GOT3 (cell line): ENCODE data around the gene CUL9.
"Not testable (repeated sequence)": the region's sequence is repeated elsewhere in the genome, so short reads cannot be mapped to it uniquely, and the experiment has no call there.

Source experiments
- DNase-seq: peaks from one replicate; lab custom pipeline; 2025; ENCODE audit warnings: mixed read lengths; lab: John Stamatoyannopoulos, UW

CUL9 gene

DNA sequence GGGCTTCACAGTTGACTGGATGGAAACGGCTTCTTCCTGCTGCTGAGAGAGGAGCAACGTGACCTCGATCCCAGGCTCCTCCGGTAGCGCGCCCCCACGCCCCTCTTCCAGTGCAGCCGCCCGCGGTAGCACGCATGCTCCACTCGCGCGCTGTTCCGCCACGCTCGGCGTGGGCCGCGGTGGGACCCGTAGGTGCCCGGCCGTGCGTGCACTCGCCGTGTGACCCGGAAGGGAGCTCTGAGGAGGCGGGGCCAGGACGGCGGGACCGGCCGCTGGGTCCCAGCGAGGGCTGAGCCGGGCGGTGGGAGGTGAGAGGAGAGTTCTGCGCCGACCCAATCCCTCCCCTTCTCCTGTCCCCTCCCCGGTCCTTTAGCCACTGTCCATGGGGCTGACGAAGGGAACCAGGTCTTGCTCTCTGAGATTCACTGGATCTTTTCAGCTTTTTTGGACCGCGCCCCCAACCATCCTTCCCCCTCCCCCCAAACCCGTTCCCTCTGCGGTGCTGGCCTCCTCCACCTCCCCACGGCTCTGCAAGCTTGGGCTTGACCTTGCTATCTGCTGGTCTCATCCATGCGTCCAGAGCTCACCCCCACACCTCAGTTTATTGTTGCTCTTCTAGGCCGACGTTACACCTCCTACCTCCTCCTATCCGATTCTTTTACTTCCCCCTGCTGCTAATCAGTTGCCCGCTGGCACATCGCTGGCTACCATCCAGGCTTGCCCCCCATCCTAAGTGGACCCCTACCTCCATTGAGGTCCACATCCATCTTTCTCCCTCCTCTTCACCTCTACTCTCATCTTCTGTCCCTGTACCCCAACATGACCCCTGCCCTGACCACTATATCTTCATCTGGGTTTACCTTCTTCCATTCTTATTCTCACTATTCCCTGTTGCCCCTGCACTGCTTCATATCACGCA lies at the start of gene CUL9:
Gene CUL9 (plus strand): TSS at position 255 of the 919 bp plus-strand sequence. CDS start 2,115 bp downstream, outside the sequence.
- DNase-seq = no peak

DNA sequence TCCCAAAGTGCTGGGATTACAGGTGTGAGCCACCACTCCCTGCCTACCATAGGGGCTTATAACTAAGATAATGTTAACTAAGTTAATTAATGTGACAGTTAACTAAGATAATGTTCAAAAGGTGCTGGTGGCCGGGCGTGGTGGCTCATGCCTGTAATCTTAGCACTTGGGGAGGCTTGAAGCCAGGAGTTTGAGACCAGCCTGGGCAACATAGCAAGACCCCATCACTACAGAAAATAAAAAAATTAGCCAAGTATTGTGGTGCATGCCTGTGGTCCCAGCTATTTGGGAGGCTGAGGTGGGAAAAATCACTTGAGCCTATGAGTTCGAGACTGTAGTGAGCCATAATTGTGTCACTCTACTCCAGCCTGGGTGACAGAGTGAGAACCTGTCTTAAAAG lies 43.7 kb upstream of the CUL9 start:
- DNase-seq = no peak

DNA sequence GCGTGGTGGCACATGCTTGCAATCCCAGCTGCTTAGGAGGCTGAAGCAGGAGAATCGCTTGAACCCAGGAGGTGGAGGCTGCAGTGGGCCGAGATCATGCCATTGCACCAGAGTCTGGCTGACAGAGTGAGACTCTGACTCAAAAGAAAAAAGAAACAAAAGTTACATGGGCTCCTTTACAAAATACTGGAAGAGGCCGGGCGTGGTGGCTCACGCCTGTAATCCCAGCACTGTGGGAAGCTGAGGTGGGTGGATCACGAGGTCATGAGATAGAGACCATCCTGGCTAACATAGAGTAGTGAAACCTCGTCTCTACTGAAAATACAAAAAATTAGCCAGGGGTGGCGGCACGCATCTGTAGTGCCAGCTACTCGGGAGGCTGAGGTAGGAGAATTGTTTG lies 42.0 kb upstream of the CUL9 start:
- DNase-seq = not testable (repeated sequence)

DNA sequence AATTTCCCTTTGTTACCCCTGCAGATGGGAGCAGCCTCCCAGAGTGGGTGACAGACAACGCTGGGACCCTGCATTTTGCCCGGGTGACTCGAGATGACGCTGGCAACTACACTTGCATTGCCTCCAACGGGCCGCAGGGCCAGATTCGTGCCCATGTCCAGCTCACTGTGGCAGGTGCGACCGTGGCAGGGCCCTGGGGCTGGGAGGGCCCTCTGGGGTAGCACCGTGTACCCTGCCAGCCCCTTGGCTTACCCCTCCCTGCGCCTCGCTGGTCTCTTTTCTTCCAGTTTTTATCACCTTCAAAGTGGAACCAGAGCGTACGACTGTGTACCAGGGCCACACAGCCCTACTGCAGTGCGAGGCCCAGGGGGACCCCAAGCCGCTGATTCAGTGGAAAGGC lies 40.4 kb upstream of the CUL9 start:
- no peak for DNase-seq

DNA sequence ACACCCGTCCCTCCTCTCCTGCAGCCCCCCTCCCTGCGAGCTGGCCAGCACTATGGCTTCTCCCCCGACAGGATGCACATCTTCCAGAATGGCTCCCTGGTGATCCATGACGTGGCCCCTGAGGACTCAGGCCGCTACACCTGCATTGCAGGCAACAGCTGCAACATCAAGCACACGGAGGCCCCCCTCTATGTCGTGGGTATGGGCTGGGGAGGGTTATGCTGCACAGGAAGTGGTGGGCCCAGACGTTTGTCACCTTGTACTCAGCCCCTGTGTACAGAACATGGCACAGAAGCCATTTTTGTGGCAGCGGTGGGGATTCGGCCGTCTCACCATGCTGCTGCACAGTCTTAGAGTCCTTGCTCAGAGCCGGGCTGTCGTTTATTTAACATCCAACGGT lies 39.9 kb upstream of the CUL9 start:
- no peak for DNase-seq

DNA sequence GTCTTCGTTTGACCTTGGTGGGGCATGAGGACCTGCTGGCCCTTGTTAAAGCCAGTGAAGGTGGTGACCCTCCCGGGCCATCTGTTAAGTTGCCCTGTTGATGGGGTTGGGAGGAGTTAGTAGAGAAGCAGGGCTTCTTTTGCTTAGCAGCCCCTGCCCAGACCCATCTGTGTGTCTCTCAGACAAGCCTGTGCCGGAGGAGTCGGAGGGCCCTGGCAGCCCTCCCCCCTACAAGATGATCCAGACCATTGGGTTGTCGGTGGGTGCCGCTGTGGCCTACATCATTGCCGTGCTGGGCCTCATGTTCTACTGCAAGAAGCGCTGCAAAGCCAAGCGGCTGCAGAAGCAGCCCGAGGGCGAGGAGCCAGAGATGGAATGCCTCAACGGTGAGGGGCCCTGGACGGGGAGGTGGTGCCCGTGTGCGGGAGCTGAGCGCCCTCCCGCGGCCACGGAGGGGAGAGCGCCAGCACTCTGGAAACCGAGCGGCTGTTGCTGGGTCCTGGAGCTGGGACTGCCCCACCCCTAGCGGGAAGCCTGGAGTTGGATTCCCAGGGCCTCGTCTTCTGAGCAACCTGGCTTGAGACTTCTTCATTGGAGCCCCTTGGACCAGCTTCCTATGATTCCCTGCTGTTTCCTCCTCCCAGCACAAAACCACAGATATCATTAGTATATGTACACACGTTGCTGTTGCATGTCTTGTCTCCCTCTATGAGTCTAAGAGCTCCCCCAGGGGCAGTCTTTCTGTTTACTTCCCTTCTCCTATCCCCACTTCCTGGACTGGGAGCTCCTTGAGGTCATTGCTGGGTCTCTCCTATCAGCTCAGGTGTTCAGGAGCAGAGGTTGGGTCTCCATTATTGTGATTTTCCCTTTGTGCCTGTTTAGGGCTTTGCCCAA lies 38.5 kb upstream of the CUL9 start:
- DNase-seq = peak; percentile 76

DNA sequence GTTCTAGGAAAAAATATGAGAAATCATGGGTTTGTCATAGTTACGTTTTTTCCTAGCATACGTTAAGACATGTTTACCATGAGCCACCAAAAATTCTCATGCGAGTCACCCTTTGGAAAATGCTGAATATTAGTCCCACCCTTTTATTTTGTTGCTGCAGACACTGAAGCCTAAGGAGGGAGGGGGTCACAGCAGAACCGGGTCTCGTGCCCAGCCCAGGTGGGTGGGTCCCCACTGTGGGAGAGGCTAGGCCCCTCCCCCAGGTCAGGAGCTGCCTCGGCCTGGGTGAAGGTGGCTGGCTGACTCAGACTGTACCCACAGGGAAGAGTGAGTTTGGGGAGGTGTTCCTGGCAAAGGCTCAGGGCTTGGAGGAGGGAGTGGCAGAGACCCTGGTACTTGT lies 37.1 kb upstream of the CUL9 start:
- no peak for DNase-seq

DNA sequence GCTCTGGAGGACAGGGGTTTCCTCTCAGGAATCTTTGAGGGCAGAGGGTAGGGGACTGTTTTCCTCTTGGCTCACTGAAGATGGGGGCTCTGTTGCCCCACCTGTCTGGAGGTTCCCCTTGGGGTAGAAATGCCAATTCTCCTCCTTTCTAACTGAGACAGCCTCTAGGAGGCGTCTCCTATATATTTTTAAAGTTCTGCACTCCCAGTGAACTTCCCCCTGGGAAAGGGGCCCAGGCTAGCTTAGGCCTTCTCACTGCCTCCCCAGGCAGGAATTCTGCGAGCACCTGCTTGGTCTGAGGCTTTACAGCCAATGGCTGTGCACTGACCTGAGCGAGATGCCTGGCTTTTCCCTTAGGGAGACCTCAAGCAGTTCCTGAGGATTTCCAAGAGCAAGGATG lies 35.7 kb upstream of the CUL9 start:
- DNase-seq = no peak

DNA sequence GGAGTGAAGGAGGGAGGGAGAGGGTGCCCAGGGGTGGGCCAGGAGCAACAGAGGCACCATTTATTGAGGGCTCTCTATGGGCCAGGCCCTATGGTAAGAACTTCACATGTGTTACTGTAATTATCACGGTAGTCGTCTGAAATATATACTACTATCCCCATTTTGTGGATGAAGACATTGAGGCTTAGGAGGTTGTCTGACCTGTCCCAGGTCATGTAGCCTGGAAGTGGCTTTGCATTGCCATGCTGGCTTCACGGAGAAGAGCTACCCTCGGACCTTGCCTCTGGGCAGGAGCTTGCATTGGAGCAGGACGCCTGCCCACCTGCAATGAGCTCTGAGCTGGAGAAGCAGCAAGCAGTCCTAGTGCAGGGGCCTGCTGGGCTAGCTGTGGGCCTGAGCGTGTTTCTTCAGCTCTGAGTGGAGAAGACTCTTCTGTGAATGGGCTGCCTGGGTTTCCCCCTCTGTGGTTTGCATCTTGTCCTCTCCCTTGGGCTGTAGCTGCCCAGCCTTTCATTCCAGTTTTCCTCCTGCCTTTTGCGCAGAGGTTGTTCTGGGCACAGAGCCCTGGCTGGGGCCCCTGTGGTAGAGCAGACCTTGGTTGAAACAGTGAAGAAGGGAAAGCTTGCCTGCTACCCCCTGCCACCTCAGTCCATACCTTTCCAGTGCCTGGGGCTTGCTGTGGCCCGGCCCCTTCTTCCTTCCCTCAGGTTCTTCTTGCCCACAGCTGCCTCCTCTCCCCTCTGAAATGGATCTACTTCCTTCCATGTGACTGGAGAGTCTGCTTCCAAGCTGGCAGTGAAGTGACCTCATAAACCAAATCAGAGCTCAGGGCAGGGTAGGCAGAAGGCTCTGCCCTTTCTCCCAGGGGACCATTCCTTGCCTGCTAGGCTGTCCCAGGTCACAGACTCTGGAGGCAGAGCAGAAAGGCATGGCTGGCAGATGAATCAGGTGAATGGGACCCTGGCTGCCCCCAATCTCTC lies 35.0 kb upstream of the CUL9 start:
- no peak for DNase-seq

DNA sequence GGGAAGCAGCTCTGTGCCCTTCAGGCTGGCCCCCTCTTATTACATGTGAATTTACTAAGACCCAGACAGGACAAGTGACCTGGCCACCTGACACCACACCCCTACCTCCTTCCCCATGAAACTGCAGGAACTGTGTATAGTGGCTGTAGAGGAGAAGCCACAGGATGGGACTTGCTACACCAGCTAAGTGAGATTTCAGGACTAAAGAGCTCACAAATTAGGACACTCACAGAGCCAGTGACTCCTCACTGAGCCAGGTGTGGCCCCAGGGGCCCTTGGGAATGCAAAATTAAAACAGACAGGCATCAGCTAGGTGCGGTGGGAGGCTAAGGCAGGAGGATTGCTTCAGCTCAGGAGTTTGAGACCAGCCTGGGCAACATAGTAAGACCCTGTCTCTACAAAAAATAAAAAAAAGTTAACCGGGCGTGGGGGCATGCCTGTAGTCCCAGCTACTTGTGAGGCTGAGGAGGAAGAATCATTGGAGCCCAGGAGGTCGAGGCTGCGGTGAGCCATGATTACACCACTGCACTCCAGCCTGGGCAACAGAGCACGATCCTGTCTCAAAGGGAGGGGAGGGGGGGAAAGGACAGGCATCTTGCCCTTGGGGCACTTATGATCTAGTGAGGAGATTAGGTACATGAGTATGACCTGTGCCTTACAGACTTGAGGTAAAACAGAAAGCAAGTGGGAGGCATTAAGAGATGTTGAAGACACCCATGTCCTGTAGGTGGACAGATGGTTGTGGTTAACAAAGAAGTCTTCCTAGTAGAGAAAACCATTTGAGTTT lies 34.1 kb upstream of the CUL9 start:
- no peak for DNase-seq

DNA sequence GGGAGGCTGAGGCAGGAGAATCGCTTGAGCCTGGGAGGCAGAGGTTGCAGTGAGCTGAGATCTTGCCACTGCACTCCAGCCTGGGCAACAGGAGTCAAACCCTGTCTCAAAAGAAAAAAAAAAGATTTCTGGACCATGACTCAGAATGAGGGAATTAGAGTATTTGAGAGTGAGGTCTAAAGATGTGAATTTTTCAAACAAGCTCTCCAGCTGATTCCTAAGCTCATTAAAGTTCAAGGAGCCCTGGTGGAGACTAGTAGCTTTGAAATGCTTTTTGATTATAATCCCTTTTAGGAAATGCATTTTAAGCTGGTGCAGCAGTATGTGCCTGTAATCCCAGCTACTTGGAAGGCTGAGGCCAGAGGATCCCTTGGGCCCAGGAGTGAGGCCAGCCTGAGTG lies 32.7 kb upstream of the CUL9 start:
- no peak for DNase-seq

DNA sequence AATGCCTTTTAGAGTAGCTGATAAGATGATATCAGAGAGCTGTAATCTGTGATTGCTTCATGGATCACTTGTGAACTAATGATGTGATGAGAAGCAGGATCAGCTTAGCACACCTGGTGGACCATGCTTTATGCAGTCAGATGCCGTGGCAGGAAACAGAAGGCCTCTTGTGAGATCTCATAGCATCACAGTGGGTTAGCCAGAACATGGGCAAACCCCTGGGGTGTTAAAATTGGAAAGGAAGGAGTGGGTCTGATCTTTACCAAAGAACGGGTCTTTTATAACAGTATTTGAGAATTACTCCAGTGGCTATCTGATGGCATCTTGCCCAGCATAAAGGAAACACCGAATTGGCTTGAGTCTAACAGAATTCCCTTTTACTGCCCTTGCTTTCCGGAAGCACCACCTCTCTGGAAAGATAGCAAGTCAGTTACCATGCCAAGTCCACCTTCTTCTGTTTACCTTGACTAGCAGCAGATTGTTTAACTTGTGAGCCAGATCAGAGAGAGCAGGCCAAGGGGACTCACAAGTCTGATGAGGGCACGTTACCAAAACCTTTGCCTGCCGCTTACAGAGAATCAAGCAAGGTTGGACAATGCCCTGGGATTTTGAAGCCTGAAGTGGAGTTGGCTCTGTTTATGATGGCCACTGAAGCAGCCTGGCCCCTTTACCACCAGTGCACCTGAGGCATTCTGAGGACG lies 31.8 kb upstream of the CUL9 start:
- no peak for DNase-seq

DNA sequence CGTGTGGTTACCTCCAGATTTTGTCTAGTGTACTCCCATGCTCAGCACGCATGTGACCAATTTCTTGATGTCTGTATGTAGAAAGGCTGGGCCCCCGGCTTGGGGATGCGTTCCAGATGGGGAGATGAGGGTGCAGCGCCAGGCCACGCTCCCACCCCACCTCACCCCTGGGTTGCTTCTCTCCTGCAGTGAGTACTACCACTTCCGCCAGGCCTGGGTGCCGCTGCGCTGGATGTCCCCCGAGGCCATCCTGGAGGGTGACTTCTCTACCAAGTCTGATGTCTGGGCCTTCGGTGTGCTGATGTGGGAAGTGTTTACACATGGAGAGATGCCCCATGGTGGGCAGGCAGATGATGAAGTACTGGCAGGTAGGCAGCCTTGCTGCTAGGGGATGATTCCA lies 22.4 kb upstream of the CUL9 start:
- DNase-seq = no peak

DNA sequence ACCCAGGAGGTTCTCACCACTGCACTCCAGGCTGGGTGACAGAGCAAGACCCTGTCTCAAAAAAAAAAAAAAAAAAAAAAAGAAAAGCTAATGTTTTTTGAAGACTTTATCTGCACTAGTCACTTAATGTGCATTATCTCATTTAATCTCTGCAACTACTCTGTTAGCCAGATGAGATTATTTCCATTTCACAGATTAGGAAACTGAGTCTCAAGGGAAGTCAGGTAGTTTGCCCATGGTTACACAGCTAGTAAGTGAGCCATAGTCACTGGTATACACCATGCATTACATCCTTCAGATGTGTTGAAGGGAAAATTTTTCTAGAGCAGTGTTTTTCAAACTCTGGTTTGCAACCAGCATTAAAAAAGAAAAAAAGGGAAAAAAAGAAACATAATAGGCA lies 18.1 kb upstream of the CUL9 start:
- DNase-seq = no peak

DNA sequence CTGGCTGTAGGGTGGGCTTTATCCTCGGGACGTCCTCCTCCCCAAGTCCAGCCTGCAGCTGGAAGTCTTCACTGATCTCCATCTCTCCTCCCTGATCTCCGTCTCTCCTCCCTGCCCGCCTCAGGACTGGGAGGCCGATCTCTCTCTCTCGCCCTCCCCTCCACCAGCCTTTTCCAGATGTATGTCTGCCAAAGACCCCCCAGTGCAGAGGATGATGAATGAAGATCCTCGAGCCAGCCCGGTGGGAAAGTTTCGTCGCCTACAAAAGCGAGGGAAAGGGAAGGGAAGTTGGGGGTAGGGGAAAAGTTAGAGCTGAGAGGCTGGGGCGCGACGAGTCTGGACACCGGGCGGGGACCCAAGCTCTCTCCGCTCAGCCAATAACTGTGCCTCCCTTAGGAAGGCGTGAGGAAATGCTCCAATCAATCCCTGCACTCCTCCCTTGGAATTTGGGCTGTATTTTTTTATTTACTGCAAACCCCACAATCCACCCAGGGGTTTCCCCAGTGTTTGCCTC lies 11.5 kb upstream of the CUL9 start:
- DNase-seq = no peak

DNA sequence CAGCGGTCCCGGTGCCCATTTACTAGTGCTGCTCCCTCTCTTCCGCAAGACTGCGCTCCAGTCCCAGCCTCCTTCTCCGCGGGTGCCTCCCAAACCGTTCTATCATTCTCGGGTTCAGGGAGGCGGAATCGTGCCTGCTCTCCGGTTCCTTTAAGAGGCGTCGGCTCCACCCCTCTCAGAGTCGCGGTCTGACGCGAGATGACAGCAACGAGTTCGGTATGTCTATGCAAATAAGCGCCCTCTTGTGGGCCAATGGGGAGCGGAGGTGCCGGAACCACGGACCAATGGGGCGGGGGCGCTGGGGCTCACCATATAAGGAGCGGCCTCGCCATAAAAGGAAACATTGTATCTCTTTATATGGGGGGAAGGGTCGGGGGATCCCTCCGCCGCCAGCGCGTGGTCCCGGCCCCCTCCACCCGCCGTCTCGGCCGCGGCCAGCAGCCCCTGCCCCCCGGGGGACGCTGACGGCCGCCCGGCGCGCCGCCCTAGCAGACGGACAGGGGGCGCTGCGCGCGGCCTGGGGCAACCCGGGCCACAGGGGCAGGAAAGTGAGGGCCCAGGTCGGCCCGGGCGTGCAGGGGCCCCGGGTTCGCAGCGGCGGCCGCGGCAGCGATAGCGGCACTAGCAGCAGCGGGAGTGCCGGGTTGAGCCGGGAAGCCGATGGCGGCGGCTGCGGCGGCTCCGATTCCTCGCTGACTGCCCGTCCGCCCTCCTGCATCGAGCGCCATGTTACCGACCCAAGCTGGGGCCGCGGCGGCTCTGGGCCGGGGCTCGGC lies 10.9 kb upstream of the CUL9 start, which contains the start of gene SRF:
Gene SRF (plus strand): TSS at position 339 of the 776 bp plus-strand sequence. CDS start 388 bp downstream, at position 727.
- peak; percentile 97 for DNase-seq

DNA sequence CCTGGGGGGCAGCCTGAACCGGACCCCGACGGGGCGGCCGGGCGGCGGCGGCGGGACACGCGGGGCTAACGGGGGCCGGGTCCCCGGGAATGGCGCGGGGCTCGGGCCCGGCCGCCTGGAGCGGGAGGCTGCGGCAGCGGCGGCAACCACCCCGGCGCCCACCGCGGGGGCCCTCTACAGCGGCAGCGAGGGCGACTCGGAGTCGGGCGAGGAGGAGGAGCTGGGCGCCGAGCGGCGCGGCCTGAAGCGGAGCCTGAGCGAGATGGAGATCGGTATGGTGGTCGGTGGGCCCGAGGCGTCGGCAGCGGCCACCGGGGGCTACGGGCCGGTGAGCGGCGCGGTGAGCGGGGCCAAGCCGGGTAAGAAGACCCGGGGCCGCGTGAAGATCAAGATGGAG lies 10.3 kb upstream of the CUL9 start:
- no peak for DNase-seq

DNA sequence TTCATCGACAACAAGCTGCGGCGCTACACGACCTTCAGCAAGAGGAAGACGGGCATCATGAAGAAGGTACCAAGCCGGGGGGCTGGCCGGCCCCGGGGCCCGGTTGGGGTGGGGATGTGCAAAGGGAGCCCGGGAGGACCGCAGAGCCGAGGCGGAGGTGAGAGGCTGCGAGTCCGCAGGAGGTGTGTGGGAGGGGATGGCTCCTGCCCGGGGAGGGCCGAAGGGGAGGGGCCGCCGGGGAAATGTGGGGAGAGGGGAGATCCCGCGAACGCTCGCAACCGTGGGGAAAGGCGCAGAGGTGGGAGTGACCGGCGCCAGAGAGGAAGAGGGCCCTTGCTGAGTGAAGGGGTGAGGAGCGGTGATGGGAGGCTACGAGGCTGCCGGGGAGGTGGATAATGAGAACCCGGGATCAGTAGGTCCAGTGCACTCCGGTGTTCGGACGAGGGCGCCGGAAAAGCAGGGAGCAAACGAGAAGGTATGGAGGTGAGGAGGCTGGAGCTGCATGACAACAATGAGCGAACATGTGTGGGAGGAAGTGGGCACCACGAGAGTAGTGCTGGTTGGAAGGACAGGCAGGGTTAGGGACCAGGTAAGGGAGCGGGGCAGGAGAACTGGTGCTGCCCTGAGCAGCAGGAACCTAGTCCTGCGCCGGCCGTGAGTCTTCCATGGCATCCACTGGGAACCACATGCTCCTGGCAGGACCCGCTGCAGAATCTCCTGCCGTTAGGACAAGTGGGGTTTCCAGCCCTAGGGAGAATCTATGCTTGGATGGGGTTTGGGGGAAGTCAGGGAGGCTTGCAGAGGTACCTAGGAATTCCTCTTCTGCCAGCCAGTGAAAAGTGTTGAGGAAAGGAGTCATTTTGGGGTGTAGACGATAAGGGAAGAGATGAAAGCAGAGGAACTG lies 9.6 kb upstream of the CUL9 start:
- no peak for DNase-seq
